RWPE1 (cell line): ENCODE results near the gene NUP205.

Experiments used
- CTCF ChIA-PET: fragments of 350-600 bp; sonication (Branson Sonifier 250); formaldehyde crosslinking; extraction: SDS; loops from one replicate; lab custom pipeline; 2021; lab: Yijun Ruan, JAX
- POLR2A ChIA-PET: fragments of 400-600 bp; formaldehyde crosslinking; extraction: SDS; loops from one replicate; lab custom pipeline; 2020; ENCODE audit warnings: antibody characterized with exemption; ENCODE audit not compliant: low non-redundant PET; lab: Yijun Ruan, JAX
- DNase-seq: peaks from one replicate; pipeline ENCODE4 v3.0.0; 2012; ENCODE audit warnings: low spot score
- H3K27ac ChIP-seq: fragments of 450-650 bp; 2 replicates; pipeline ENCODE4 v1.5.1; 2017
- CTCF ChIP-seq: fragments of 450-650 bp; conservative IDR thresholded peaks from 2 replicates; pipeline ENCODE4 v1.5.1; 2017; ENCODE audit warnings: low read depth, mild to moderate bottlenecking

The NUP205 gene

GRCh38 chr7:135678612-135679575, 121.2 kb downstream of the NUP205 start:
- ChIA-PET POLR2A (no interaction called here), CTCF (interaction anchor here (0.6 kb wide), 1 partner anchor 8 kb away, joined by 3 read pairs; no protein-coding TSS in a partner anchor)
- no peak for TF ChIP-seq CTCF
- peak; percentile 63 for DNase-seq
- no peak overlapping the region for H3K27ac ChIP-seq

GRCh38 chr7:135681762-135682161, 124.0 kb downstream of the NUP205 start:
- ChIA-PET POLR2A (interaction anchor here (0.6 kb wide), 1 partner anchor 63 kb away, joined by 4 read pairs; no protein-coding TSS in a partner anchor), CTCF (no interaction called here)
- no peak for DNase-seq
- no peak for TF ChIP-seq CTCF
- peak overlapping the region; percentile 81 for H3K27ac ChIP-seq

- TF ChIP-seq CTCF = no peak
- ChIA-PET POLR2A (interaction anchor here (0.6 kb wide), 1 partner anchor 62 kb away, joined by 4 read pairs; no protein-coding TSS in a partner anchor), CTCF (no interaction called here)
- no peak for DNase-seq
- peak overlapping the region; percentile 81 for H3K27ac ChIP-seq
Measured at GRCh38 chr7:135682191-135682590, 124.5 kb downstream of the NUP205 start.

GRCh38 chr7:135683609-135684008, 125.9 kb downstream of the NUP205 start:
- no peak for DNase-seq
- CTCF ChIA-PET = no interaction called here
- POLR2A ChIA-PET = no interaction called here
- no peak for TF ChIP-seq CTCF
- H3K27ac ChIP-seq = peak overlapping the region; percentile 81

- no peak for TF ChIP-seq CTCF
- H3K27ac ChIP-seq = peak overlapping the region; percentile 81
- no peak for DNase-seq
- ChIA-PET POLR2A (no interaction called here), CTCF (no interaction called here)
Measured at GRCh38 chr7:135684136-135684535, 126.4 kb downstream of the NUP205 start.

- no peak overlapping the region; the same call in 1 of the 2 replicates for H3K27ac ChIP-seq
- ChIA-PET POLR2A (no interaction called here), CTCF (no interaction called here)
- DNase-seq = no peak
- TF ChIP-seq CTCF = no peak
Measured at GRCh38 chr7:135684699-135685098, 127.0 kb downstream of the NUP205 start.
